SK-N-SH treated with all-trans-retinoic acid at 6 μM for 48 hours (cell line): ENCODE measurements around the gene RTP5.

ENCODE experiments used
- BACH2 ChIP-seq: fragments of 250-450 bp; sonication (Bioruptor Pico); IDR thresholded peaks from 2 replicates; pipeline ENCODE4 v1.9.0; 2021; ENCODE audit warnings: mild to moderate bottlenecking, borderline replicate concordance
- GLIS3 ChIP-seq: fragments of 250-450 bp; sonication (Bioruptor Pico); IDR thresholded peaks from 2 replicates; pipeline ENCODE4 v1.5.0; 2020; ENCODE audit warnings: mild to moderate bottlenecking, moderate library complexity
- OSR1 ChIP-seq: fragments of 250-450 bp; sonication (Bioruptor Pico); IDR thresholded peaks from 2 replicates; pipeline ENCODE4 v1.8.0; 2022; ENCODE audit warnings: moderate library complexity, mild to moderate bottlenecking, inconsistent platforms
- PATZ1 ChIP-seq: fragments of 250-450 bp; sonication (Bioruptor Pico); IDR thresholded peaks from 2 replicates; pipeline ENCODE4 v1.8.0; 2020; ENCODE audit warnings: mild to moderate bottlenecking, moderate library complexity, borderline replicate concordance
- POU6F1 ChIP-seq: fragments of 250-450 bp; sonication (Bioruptor Pico); IDR thresholded peaks from 2 replicates; pipeline ENCODE4 v1.8.0; 2021; ENCODE audit warnings: low read depth, mild to moderate bottlenecking, moderate library complexity, borderline replicate concordance
- PPARA ChIP-seq: fragments of 250-450 bp; sonication (Bioruptor Pico); IDR thresholded peaks from 2 replicates; pipeline ENCODE4 v1.5.0; 2020; ENCODE audit warnings: mild to moderate bottlenecking, borderline replicate concordance
- RARB ChIP-seq: fragments of 250-450 bp; sonication (Bioruptor Pico); IDR thresholded peaks from 2 replicates; pipeline ENCODE4 v1.8.0; 2021; ENCODE audit warnings: mild to moderate bottlenecking, moderate library complexity
- SNAI2 ChIP-seq: fragments of 250-450 bp; sonication (Bioruptor Pico); IDR thresholded peaks from 2 replicates; pipeline ENCODE4 v1.5.0; 2020; ENCODE audit warnings: mild to moderate bottlenecking, moderate library complexity
- TCF4 ChIP-seq: fragments of 250-450 bp; sonication (Bioruptor Pico); IDR thresholded peaks from 2 replicates; pipeline ENCODE4 v1.8.0; 2021; ENCODE audit warnings: mild to moderate bottlenecking, moderate library complexity, borderline replicate concordance
- TOX ChIP-seq: fragments of 250-450 bp; sonication (Bioruptor Pico); IDR thresholded peaks from 2 replicates; pipeline ENCODE4 v1.8.0; 2021; ENCODE audit warnings: mild to moderate bottlenecking, moderate library complexity, borderline replicate concordance
- TSHZ2 ChIP-seq: fragments of 250-450 bp; sonication (Bioruptor Pico); IDR thresholded peaks from 2 replicates; pipeline ENCODE4 v1.5.0; 2020; ENCODE audit warnings: mild to moderate bottlenecking, moderate library complexity
- ZFP3 ChIP-seq: fragments of 250-450 bp; sonication (Bioruptor Pico); IDR thresholded peaks from 2 replicates; pipeline ENCODE4 v1.5.0; 2020; ENCODE audit warnings: mild to moderate bottlenecking, moderate library complexity
- ZNF8 ChIP-seq: fragments of 450-650 bp; formaldehyde crosslinking; IDR thresholded peaks from 2 replicates; pipeline ENCODE4 v1.5.0; 2020; ENCODE audit warnings: mild to moderate bottlenecking, moderate library complexity

- TF ChIP-seq PATZ1 (CRISPR knock-in tag) = no peak
- no peak for TF ChIP-seq RARB (CRISPR knock-in tag)
- no peak for TF ChIP-seq GLIS3 (CRISPR knock-in tag)
- TF ChIP-seq TSHZ2 (CRISPR knock-in tag) = no peak
- TF ChIP-seq TOX (CRISPR knock-in tag) = no peak
- no peak for TF ChIP-seq POU6F1 (CRISPR knock-in tag)
- no peak for TF ChIP-seq BACH2 (CRISPR knock-in tag)
- TF ChIP-seq PPARA (CRISPR knock-in tag) = no peak
- TF ChIP-seq OSR1 (CRISPR knock-in tag) = no peak
- TF ChIP-seq ZNF8 (CRISPR knock-in tag) = no peak
- TF ChIP-seq SNAI2 (CRISPR knock-in tag) = no peak
- no peak for TF ChIP-seq ZFP3 (CRISPR knock-in tag)
- TF ChIP-seq TCF4 (CRISPR knock-in tag) = no peak
Measured at GRCh38 chr2:241879326-241879725, 9.8 kb downstream of the RTP5 start.
